Uterus (tissue), 2 donors: ENCODE results near the gene TRIM17.

Source experiments
- CTCF ChIP-seq, 4 experiments: fragments of 200-600 bp in 2 of 4; fragments of 450-650 bp in 2 of 4; sonication (generic) in 2 of 4; IDR thresholded peaks; one replicate each; pipeline ENCODE4 v1.5.1; 2016 to 2019; ENCODE audit warnings: antibody characterized with exemption in 4 of 4, mild to moderate bottlenecking in 2 of 4, moderate library complexity in 1 of 4
- POLR2A ChIP-seq, 2 donors: fragments of 450-650 bp; IDR thresholded peaks; one replicate each; pipeline ENCODE4 v1.6.1; 2016; ENCODE audit warnings: antibody characterized with exemption in 2 of 2, mild to moderate bottlenecking in 1 of 2, moderate library complexity in 1 of 2

- no peak for TF ChIP-seq POLR2A (IDR thresholded peaks at IDR 0.05)
- TF ChIP-seq CTCF (IDR thresholded peaks at IDR 0.05): no peak
Observed at GRCh38 chr1:228387321-228387720, 29.3 kb downstream of the TRIM17 start.
